CD4-positive, alpha-beta T cell treated with Interleukin-15 for 1 hour (primary cell): Measurements from ENCODE around the gene CBX4.
"Not testable (repeated sequence)": the region's sequence is repeated elsewhere in the genome, so short reads cannot be mapped to it uniquely, and the experiment has no call there.

Source experiments
- DNase-seq: peaks from one replicate; pipeline ENCODE4 v3.0.0-alpha.2; 2020

Gene CBX4

DNA sequence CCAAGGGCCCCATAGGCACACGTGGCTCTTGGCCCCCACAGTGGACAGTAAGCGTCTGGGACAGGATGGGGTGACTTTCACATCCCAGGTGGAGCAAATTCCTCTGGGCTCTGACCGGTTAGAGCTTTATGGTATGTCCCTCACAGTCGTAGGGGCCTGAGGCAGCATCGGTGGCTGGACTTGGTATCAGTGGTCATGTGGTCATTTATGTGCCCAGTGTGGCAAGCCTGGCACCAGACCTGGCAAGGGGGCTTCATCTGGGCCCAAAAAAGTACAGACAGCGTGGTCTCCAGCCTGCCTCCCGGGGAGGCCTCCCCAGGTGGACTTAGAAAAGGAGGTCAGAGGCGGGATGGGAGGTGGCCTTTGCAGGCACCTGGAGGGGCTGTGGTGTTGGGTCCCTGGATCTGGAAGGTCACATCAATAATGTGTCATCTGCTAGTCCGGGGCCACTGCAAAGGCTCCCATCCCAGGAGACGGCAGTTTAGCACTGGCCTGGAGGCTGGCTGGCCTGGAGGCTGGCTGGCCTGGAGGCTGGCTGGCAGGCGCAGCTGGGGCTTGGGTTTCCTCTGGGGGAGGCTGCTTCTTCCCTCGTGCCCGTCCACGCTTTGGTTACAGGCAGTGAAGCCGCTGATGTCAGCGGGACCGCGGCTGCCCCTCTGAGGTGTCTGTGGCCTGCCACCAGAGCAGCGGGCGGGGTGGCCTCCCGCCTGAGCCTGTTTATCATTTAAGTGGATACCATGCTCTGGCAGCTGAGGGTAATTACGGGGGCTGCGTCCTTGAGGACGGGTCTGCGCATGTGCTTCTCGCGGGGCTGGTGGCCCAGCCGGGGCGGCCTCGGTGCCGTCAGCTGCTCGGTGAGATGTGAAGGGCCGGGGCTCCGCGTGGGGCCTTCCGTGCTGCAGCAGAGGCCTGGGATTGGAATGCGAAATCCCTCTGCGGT is 20.7 kb upstream of the CBX4 start:
- DNase-seq: no peak

DNA sequence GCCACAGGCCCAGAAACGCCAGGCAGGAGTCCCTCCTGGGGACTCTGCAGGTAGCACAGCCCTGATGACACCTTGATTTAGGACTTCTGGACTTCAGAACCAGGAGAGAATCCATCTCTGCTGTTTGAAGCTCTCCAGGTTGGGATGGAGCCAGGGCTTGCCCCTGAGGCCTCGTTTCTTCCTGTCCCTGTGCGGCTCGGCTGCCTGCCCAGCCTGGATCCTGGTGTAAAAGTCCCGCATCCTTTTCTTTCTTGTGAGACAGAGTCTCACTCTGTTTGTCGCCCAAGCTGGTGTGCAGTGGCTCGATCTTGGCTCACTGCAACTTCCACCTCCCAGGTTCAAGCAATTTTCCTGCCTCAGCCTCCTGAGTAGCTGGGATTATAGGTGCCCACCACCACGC is 17.9 kb upstream of the CBX4 start:
- DNase-seq: no peak

DNA sequence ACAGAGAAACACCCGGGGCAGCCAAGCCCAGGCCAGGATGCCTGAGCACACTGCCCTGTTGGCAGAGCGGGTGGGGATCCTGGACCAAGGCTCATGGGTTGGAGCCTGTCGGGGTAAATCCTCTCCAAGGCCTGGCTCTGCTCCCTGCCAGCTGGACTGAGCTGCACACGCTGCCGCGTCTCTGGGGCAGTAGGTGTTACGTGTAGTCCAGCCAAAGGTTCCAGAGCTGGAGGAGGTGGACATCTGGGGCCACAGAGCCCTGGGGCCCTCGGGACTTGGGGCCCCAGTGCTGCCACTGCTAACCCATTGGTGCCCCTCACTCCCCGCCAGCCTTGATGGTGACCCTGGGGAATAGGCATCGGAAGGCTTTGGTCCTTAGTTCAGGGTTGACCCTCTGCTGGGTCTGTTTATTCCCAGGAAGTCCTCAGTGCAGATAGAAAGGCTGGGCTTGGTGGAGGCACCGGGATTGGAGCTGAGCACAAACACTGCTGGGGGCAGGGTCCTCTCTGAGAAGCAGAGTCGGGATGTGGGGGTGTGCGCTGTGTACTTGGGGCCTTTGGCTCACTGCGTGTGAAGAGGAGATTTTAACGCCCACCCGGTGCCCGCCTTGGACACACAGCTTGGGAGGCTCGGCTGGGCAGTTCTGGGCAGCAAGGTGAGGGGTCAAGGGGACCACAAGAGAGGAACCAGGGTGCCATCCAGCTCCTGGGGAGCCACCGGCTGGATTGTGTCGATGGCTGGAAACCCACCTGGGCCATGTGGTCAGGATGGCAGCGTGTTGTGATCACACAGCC is 16.3 kb upstream of the CBX4 start:
- no peak for DNase-seq

DNA sequence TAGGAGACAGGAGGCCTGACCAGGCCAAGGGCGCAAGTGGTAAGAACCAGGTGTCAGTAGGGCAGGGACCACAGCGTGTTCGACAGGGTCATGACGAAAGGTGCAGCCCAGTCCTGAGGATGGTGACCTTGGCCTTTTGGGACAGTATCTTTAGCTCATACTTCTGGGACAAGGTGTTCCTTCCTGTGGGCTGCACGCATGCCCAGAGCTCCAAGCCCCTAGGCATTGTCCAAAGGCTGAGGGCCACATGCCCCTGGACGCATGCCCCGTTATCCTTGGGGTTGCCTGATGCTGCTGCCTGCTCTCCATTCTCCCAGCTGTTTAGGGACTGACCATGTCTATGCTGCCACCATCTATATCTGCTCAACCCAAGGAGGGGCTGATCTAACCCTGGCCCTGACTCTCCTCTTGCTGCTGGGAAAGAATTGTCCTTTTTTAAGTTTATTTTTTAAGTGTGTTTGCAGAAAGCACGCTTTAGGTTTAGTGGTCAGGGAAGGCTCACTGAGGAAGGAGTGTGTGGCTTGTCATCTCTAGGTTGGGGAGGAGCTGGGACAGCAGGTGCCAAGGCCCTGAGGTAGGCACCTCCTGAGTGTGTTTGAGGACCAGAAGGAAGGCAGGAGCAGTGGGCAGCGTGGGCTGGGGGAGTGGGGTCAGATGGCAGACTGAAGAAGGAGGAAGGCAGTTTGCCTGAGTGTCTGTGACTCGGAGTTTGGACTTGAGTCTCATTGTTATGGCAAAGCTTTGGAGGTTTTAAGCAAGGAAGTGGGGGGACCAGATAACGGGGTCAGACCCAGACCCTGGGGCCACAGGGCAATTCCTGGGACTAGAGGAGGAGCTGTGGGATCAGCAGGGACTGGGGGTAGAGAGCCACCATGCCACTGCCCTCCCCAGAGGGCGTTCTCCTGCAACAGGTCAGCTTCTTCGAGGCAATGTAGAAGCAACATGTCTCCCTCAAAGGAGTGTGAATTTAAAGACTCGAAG is 15.1 kb upstream of the CBX4 start:
- DNase-seq: no peak

DNA sequence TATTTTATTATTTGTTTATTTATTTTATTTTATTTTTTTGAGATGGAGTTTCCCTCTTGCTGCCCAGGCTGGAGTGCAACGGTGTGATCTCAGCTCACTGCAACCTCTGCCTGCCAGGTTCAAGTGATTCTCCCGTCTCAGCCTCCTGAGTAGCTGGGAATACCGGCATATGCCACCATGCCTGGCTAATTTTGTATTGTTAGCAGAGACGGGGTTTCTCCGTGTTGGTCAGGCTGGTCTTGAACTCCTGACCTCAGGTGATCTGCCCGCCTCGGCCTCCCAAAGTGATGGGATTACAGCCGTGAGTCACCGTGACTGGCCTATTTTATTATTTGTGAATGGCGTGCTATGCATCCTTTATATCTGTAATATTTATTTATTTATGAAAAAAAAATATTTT is 13.9 kb upstream of the CBX4 start:
- not testable (repeated sequence) for DNase-seq

DNA sequence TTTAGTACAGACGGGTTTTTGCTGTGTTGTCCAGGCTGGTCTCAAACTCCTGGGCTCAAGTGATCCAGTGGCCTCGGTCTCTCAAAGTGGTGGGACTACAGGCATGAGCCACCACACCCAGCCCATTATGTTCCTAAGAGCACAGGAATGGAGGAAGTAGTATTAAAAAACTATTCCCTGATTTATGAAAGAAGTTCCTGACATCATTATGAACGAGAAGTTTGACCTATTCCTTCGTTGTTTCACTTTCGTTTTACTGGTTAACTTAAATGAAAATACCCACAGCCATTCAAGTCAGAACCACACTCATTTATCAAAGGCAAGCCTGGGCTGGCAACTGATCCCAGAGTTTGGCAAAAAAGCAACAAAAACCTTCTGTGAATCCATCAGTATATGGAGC is 13.5 kb upstream of the CBX4 start:
- DNase-seq: no peak

DNA sequence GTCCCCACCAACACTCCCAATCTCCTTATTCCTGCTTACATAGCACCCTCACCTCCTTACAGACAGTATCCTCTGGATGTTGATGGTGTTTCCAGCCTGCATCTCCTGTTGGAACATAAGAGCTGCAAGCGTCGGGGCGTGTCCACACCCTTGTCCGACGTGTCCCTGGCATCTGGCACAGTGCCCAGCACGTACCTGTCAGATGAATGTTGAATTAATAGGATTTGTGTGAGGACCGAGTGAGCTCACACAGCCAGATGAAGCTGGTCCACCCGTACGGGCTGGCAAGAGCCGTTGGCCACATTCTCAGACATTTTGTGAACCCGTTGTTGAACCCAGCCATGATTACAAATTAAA is 12.2 kb upstream of the CBX4 start:
- DNase-seq: no peak

DNA sequence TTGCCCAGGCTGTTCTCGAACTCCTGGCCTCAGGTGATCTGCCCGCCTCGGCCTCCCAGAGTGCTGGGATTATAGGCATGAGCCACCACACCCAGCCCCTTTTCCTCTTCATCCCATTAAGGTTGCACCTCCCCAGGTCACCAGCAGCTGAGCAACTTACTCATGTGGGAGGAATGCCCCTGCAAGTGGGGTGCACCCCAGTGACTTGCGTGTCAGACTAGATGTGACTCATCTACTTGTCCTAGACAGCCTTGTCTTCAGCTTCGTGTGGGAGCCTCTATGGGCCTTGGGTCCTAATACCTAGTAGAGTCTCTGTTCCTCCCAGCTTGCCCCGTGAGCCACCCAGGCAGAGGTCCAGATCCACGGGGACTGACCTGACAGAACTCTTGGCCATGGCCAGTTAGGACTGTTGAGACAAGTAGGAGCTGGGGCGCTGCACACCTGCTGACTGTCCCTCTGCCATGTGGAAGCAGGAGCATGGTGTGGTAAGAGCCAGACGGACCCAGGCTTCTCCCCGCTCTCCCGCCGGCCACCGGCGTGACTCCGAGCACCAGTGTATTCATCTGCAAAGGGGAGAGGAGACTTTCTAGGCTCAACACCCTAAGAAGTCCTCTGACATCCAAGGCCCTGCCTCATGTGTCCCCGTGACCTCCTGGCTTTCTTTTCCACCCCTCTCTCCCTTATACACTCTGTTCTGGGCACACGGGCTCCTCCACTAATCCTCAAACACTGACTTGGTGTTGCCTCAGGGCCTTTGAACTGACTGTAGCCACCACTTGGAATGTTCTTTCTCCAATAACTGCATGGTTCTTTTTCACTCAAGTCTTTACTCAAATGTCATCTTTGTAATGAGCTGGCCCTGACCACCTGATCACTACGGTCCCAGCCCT is 11.6 kb upstream of the CBX4 start:
- no peak for DNase-seq

DNA sequence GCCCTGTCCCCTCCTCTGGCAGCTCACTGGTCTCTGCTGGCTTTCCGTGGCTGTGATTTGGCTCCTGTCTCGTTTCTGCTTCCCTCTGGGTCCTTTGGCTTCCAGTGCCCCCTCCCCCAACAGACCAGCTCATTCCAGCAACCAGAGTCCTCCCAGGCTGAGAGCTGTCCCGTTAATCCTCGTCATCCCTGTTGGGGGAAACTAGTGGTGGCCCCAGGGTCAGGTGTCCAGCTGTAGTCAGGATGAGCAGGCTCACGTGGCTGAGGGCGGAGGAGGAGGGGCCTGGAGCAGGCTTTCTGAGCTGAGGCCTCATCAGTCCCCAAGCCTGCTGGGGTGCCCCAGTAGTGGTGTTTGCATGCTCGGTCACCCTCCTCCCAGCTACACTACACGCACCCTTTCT is 10.7 kb upstream of the CBX4 start:
- no peak for DNase-seq

DNA sequence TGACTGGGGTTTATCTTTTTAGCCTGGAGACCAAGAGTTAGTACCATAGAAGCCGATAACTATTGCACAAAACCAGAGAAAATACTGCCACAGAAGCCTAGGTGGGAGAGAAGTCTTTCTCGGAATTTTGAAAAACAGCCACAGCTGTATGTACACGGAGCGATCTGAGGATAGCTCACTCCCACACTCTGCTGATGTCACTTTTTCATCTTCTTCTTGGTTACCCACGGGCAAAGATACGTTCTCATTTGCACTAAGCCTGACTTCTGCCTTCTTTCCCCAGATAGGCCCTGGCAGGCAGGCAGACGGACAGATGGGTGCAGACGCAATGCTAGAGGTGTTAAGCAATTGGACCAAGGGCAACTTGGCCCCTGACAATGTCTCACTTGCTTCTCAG is 9.1 kb upstream of the CBX4 start:
- no peak for DNase-seq

DNA sequence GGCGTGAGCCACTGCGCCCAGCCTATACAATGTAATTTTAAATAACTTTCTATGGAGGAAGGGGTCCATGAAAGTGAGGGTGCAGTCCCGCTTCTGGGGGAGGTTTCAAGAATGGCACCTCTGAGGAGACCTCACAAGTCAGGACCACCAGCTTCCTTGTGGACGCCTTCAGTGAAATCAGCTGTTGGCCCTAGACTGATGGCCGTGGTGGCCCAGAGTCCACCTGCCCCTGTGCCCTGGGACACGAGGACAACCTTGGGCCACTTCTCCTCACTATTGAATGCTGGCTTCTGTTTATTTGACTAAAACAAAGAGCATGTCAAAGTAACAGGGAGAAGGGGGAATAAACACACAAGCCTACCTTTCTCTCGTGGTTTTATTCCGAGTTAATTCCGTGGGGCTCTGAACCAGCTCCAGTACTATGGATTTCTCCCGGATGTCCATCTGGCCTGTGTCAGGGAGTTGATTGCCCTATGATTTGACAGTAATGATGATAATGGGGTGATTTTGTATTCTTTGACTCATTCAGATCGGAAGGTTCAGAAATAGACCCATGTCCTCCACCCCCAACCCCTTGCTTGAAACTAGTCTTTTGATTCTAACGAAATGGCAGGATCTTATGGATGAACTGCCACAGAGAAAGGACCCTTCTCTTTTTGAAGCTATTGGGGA is 8.6 kb upstream of the CBX4 start:
- no peak for DNase-seq

DNA sequence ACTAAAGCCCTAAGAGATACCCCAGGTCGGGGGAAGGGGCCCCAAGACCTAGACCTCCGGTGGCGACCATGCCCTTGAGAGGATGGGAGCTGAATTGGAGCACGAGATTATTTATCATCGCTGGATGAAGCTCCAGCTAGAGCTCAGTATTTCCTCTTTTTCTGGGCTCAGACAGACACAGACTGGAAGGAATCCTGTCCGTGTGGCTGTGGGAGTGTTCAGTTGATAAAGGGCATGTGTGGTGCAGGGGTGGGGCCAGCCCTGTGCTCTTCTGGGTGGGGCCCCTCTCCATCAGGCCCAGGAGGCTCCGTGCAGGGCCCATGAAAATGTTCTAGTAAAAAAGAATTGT is 6.3 kb upstream of the CBX4 start:
- no peak for DNase-seq

DNA sequence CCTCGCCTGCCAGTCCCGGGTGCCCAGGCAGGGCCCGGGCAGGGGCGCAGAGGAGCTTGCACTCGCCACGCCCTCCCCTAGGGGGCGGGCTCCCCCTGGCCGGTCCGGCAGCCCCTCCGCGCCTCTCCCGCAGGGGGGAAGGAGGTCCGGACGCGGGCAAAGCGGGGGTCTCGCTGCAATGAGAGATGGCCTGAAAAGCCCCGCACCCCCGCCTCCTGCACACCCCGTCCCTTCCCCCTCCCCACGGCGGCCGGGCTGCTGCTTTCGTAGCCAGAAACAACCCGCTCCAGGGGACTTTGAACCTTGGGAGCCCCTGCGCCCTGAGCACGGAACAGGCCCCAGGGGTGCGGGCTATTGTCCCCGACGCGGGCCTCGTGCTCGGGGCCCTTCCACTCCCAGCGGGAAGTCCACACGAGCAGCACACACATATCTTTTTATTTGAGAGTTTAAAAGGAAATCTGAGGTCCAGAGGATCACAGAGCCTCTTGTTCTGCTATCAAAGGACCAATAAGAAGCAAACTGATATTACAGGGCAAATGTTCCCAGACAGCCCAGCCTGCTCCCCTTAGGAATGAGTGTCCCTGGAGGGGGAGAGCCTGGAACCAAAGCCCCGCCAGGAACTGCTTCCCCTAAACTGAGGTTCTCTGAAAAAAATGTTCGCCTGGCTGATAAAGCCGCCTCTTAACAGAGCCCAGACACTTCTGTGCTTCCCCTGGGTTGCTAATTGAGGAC is 5.8 kb upstream of the CBX4 start:
- no peak for DNase-seq

DNA sequence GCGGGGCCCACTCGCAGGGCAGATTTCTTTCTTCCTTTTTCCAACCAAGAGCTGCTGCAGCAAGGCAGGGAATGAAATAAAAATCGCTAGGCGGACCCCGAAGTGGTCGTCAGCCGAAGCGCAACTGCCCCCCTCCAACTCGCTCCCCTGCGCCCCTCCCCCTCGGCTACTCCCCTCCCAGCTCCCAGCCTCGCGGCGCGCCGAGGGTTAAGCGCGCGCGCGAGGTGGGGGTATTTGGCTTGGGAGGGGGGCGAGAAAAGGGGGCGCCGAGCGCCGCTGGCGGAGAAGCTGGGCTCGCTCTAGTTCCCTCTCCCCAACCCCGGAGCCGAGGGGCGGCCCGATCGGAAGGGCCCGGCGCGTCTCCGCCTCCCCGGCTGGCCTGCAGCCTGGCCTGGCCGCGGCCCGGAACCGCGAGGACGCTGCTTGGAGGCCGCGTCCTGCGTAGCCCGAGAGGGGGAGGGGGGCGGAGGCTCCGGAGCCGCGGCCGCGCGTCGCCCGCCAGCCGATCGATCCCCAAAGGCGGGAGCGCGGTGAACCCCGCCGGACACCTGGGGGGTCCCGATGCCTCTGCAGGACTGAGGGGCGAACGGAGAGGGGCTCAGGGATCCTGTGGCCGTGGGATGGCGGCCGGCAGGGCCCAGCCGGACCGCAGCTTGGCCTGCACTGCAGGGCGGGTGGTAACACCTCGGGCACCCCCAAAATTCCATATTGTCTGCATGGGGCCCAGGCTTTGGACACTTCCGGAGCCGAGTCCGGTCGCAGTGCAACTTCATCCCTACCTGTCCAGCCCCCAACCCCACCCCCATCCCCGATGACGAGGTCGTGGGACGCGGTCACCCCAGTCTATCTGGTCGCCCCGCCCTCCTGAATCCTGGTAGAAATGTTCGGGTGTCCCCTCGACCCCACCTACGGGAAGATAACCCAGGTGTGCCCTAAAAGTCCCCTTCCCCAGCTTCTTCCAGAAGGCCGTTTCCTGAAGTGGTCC is 4.9 kb upstream of the CBX4 start:
- no peak for DNase-seq

DNA sequence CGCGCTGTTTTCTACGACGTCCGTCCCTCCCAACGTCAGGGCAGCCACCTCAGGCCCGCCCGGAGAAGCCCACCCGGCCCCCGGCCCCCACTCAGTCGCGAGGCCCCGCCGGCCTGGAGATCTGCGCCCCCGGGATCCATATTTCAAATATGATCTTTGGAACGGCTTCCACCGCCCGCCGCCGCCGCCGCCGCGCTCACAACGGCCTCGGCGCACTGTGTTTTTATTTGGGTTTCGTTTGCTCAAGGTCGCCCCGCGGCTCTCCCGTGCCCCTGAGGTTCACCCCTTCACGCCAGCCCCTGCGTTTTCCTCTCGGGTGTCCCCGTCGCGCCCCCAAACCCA is 4.2 kb upstream of the CBX4 start:
- no peak for DNase-seq

DNA sequence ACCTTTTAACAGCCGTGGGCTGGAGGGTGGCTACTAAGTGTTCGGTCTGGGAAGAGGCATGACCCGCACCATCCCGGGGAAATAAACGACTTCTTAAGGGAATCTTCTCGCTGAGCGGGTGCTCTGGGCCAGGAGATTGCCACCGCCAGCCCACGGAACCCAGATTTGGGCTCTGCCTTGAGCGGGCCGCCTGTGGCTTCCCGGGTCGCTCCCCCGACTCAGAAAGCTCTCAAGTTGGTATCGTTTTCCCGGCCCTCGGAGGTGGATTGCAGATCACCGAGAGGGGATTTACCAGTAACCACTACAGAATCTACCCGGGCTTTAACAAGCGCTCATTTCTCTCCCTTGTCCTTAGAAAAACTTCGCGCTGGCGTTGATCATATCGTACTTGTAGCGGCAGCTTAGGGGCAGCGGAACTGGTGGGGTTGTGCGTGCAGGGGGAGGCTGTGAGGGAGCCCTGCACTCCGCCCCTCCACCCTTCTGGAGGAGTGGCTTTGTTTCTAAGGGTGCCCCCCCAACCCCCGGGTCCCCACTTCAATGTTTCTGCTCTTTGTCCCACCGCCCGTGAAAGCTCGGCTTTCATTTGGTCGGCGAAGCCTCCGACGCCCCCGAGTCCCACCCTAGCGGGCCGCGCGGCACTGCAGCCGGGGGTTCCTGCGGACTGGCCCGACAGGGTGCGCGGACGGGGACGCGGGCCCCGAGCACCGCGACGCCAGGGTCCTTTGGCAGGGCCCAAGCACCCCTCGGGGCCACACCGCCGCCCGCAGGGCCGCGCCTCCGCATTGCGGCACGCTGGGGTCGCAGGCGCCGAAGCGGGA is 3.6 kb upstream of the CBX4 start:
- DNase-seq: no peak

DNA sequence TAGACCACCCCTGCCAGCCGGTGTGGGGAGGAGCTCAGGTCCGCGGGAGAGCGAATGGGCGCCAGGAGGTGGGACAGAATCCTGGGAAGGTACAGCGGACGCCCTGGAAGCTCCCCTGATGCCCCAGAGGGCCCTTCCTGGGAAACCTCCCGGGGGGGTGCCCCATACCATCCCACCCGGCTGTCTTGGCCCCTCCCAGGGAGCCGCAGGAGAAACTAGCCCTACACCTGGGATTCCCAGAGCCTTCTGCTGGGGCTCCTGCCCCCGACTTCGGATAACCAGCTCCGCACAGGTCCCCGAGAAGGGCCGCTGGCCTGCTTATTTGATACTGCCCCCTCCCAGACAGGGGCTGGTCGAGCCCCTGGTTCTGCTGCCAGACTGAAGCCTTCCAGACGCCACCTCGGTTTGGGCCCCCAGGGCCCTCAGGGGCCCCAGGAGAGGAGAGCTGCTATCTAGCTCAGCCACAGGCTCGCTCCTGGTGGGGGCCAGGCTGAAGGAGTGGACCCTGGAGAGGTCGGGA is 3.0 kb upstream of the CBX4 start:
- no peak for DNase-seq

DNA sequence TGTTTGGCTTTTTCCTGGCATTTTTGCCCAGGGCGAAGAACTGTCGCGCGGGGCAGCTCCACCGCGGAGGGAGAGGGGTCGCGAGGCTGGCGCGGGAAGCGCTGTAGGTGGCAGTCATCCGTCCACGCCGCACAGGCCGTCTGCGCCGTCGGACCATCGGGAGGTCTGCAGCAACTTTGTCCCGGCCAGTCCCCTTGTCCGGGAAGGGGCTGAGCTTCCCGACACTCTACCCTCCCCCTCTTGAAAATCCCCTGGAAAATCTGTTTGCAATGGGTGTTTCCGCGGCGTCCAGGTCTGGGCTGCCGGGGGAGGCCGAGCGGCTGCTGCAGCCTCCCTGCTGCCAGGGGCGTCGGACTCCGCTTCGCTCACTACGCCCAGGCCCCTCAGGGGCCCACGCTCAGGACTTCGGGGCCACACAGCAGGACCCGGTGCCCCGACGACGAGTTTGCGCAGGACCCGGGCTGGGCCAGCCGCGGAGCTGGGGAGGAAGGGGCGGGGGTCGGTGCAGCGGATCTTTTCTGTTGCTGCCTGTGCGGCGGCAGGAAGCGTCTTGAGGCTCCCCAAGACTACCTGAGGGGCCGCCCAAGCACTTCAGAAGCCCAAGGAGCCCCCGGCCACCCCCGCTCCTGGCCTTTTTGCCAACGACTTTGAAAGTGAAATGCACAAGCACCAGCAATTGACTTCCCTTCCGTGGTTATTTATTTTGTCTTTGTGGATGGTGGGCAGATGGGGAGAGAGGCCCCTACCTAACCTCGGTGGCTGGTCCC is 2.3 kb upstream of the CBX4 start:
- DNase-seq: no peak
